NCI-H1930 (cell line): ENCODE data around the gene FXR2.
A peak's percentile ranks its signal among the peaks of the same experiment; 100 is the strongest.

ENCODE experiments used
- DNase-seq, 2 experiments: peaks; one replicate each; lab custom pipeline; 2025; lab: John Stamatoyannopoulos, UW

The FXR2 gene

DNA sequence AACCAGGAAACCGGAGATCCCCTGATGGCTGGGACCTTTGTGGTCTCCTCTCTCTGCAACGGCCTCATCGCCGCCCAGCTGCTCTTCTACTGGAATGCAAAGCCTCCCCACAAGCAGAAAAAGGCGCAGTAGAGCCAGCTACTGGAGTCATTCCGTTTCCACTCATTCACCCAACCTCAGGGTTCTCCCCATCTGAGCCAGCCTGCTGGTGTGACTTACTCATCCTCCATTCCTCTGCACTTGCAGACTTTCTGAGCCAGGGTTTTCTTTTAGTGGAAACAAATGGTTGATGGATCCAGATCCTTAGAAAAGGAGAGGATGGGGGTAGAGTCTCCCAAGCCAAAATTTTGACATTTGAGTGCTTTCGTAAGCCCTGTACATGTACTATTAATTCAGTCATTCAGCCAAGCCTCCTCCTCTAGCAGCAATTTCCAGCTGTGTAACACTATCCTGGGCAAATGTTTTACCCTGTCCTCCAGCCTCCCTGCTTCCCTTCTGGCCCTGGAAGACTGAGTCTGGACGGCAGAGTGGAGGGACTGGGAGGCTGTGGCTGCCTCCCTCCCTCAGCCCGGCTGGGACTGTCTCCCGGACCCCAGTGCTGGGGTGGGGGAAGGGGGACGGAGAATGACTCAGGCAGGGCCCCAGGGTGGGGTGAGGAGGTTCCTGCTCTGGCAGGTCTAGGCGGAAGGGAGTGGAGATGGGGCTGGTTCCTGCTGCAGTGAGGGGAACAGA, 27.1 kb downstream of the FXR2 start:
- DNase-seq, result no peak

DNA sequence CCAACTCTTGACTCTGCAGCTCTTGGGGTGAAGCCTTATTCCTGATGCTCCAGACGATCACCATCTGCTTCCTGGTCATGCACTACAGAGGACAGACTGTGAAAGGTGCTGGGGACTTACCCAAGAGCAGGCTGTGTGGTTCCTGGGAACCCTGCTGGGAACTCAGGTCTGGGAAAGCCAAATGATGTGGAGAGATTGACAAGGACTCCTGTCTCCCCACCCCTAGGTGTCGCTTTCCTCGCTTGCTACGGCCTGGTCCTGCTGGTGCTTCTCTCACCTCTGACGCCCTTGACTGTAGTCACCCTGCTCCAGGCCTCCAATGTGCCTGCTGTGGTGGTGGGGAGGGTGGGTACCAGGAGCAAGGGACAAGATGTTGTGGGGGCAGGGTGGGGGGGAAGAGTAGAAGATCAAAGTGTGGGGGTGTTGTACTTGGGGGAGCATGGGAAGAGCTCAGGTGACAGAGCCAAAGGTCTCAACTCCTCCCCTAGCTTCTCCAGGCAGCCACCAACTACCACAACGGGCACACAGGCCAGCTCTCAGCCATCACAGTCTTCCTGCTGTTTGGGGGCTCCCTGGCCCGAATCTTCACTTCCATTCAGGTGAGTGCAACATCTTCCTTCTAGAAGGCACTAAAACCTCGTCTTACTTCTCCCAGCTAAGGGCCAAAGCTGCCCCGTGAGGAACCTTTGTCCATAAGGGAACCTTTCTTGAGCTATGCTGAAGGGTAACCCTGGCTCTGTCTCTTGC, 27.9 kb downstream of the FXR2 start:
- peak in 1 of 2 experiments; percentile 48 for DNase-seq

DNA sequence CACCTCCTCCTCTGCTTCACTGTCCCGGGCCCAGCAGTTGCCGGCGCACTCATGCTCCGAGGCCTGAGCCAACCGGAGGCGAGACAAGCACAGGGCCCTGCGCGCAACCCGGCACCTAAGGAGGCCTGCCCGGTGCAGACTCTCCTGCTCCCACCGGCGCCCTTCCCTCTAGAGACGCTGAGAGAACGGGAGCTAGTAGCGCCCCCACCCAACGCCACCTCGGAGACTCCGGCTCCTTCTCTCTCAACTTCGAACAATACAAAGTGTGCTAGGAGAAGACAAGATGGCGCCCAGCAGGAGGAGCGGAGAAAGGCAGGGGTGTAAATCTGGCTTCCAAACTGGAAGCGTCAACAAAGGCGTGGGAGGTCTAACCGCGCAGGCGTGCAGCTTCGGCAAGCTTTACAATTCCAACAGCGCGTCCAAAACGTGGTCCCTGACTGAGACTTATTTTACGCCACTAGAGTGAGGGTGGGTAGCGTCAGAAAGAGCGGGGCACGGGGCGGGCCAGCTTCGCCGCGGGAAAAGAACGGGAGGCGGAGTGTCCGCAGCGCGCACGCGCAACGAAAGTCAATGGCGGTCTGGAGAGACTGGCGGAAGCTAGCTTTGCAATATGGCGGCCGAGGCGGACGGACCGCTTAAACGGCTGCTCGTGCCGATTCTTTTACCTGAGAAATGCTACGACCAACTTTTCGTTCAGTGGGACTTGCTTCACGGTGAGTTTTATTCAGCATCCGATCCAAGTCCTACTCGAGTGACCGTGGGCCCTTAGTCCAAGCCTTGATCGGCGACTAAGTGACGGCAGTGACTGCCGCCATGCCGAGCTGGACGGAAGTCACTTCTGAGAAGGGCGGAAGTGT, 31.2 kb downstream of the FXR2 start, which contains the start of gene MPDU1:
MPDU1 (plus strand) TSS at position 600 of the 857 bp plus-strand sequence; CDS start at position 611, 11 bp downstream.
- peak; percentile 90 to 94 for DNase-seq

- no peak for DNase-seq
Observed at GRCh38 chr17:7582396-7583252, 32.1 kb downstream of the FXR2 start.

GRCh38 chr17:7580604-7581575, 33.8 kb downstream of the FXR2 start:
- no peak for DNase-seq

DNA sequence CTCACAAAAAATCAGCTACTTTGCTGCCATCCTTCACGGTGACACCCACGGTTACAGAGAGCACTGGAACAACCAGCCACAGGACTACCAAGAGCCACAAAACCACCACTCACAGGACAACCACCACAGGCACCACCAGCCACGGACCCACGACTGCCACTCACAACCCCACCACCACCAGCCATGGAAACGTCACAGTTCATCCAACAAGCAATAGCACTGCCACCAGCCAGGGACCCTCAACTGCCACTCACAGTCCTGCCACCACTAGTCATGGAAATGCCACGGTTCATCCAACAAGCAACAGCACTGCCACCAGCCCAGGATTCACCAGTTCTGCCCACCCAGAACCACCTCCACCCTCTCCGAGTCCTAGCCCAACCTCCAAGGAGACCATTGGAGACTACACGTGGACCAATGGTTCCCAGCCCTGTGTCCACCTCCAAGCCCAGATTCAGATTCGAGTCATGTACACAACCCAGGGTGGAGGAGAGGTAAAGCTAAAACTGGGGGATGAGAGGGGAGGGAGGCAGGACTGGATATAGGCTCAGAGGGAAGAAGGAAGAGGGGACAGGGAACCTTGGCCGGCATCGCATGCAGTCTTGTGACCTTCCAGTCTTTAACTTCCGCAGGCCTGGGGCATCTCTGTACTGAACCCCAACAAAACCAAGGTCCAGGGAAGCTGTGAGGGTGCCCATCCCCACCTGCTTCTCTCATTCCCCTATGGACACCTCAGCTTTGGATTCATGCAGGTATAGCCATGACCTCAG, 34.7 kb downstream of the FXR2 start:
- no peak for DNase-seq

DNA sequence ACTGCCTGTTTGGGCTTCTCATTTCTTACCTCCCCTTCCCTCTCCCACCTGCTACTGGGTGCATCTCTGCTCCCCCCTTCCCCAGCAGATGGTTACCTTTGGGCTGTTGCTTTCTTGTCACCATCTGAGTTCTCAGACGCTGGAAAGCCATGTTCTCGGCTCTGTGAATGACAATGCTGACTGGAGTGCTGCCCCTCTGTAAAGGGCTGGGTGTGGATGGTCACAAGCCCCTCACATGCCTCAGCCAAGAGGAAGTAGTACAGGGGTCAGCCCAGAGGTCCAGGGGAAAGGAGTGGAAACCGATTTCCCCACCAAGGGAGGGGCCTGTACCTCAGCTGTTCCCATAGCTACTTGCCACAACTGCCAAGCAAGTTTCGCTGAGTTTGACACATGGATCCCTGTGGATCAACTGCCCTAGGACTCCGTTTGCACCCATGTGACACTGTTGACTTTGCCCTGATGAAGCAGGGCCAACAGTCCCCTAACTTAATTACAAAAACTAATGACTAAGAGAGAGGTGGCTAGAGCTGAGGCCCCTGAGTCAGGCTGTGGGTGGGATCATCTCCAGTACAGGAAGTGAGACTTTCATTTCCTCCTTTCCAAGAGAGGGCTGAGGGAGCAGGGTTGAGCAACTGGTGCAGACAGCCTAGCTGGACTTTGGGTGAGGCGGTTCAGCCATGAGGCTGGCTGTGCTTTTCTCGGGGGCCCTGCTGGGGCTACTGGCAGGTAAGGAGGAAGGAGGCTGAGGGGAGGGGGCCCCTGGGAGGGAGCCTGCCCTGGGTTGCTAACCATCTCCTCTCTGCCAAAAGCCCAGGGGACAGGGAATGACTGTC, 35.5 kb downstream of the FXR2 start, which contains the start of gene CD68:
CD68 (plus strand) TSS at position 638 of the 833 bp plus-strand sequence; CDS start at position 678, 40 bp downstream.
- no peak for DNase-seq

- no peak for DNase-seq
Observed at GRCh38 chr17:7577327-7578199, 37.1 kb downstream of the FXR2 start.

DNA sequence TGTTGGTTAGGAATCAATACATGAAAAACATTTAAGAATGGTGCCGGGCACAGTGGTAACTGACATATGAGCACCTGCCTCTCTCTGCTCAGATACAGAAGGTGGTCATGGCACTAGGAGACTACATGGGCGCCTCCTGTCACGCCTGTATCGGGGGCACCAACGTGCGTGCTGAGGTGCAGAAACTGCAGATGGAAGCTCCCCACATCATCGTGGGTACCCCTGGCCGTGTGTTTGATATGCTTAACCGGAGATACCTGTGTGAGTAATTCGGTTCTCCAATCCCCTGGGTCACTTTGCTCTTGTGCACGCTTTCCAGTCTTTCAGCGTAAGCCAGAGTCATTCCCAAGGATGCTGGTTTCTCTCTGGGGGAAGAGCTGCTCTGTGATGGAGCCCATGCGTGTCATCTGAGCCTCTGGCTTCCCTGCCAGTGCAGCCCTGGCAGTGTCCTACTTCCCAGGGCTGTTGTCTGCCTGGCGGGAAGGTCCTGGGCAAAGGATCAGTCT, 38.2 kb downstream of the FXR2 start:
- no peak for DNase-seq

GRCh38 chr17:7575959-7576358, 38.7 kb downstream of the FXR2 start:
- DNase-seq, result no peak

- DNase-seq, result no peak
Observed at GRCh38 chr17:7575481-7575883, 39.2 kb downstream of the FXR2 start.

GRCh38 chr17:7574176-7574953, 40.3 kb downstream of the FXR2 start:
- DNase-seq, result no peak

- DNase-seq, result peak; percentile 76 to 81
Observed at GRCh38 chr17:7573324-7574080, 41.2 kb downstream of the FXR2 start.

DNA sequence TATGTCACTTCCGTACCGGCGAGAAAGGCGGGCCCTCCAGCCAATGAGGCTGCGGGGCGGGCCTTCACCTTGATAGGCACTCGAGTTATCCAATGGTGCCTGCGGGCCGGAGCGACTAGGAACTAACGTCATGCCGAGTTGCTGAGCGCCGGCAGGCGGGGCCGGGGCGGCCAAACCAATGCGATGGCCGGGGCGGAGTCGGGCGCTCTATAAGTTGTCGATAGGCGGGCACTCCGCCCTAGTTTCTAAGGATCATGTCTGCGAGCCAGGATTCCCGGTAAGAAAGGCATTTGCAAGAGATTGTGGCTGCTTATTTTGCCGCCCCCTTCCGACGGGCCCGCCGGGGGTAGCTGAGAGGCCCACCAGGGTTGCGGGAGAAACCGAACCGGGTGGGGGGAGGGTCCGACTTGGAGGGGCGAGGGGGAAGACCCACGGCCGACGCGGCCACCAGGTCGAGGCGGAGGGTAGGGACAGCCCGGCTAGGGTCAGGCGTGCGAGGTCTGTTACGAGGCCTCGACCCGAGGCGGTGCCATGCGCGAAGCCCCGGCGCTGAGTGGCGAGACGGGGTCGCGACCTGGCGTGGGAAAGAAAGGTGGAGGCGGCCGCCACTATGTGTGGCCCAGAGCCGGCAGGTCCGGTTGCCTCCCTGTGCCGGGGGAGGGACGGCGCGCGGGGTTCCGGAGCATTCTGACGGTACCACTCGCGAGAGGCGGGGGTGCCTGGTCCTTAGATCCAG, 41.9 kb downstream of the FXR2 start:
- peak; percentile 98 for DNase-seq

DNA sequence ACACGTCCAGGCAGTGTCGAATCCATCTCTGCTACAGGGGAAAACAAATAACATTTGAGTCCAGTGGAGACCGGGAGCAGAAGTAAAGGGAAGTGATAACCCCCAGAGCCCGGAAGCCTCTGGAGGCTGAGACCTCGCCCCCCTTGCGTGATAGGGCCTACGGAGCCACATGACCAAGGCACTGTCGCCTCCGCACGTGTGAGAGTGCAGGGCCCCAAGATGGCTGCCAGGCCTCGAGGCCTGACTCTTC, 42.4 kb downstream of the FXR2 start:
- no peak for DNase-seq
